Lower lobe of right lung (tissue), 2 donors: ENCODE data around the gene IFI27L1. TPM values are rescaled to one million over a fixed set of nuclear protein-coding genes. Genes with fewer than 3 reads are reported as not detected.

Source experiments
- ATAC-seq, 2 donors: fragments of 200-7000 bp; cut with Tn5 transposase; one replicate each; pipeline ENCODE4 v1.9.1; 2020 to 2022; ENCODE audit warnings: mild to moderate bottlenecking in 2 of 2, moderate library complexity in 2 of 2
- DNase-seq: peaks from one replicate; pipeline ENCODE4 v3.0.0-alpha.2; 2020
- H3K27ac ChIP-seq: fragments of 200-600 bp; one replicate; pipeline ENCODE4 v1.8.0; 2022
- H3K27me3 ChIP-seq: fragments of 200-600 bp; one replicate; pipeline ENCODE4 v1.8.0; 2022; ENCODE audit warnings: low read depth
- H3K36me3 ChIP-seq: fragments of 200-600 bp; one replicate; pipeline ENCODE4 v1.8.0; 2022; ENCODE audit warnings: mild to moderate bottlenecking
- H3K4me1 ChIP-seq: fragments of 200-600 bp; one replicate; pipeline ENCODE4 v1.8.0; 2022
- H3K4me3 ChIP-seq: fragments of 200-600 bp; one replicate; pipeline ENCODE4 v1.8.0; 2022; ENCODE audit warnings: mild to moderate bottlenecking
- H3K9me3 ChIP-seq: fragments of 200-600 bp; one replicate; pipeline ENCODE4 v1.8.0; 2022
- CTCF ChIP-seq: fragments of 200-600 bp; IDR thresholded peaks from one replicate; pipeline ENCODE4 v1.8.0; 2022; ENCODE audit warnings: antibody characterized with exemption, mild to moderate bottlenecking
- intact Hi-C: fragments of 100-400 bp; cut with DNase I; formaldehyde crosslinking; loops from one replicate; pipeline ENCODE4 v1.11.0; 2022
- total RNA-seq: library from RNA; stranded (reverse); fragmentation: NEBNext Ultra II Directional; extraction: Animal tissue kit (Norgen Biotek cat#: 25700); gene quantifications from one replicate; pipeline ENCODE4 v1.2.1, GENCODE V29; 2021
- donor health status: DM: no; HTN: yes; CAD: no; lungs with severe emphysema.

IFI27L1 gene
- total RNA-seq, 1 donor from 2014 or later, result 10.9 TPM

DNA sequence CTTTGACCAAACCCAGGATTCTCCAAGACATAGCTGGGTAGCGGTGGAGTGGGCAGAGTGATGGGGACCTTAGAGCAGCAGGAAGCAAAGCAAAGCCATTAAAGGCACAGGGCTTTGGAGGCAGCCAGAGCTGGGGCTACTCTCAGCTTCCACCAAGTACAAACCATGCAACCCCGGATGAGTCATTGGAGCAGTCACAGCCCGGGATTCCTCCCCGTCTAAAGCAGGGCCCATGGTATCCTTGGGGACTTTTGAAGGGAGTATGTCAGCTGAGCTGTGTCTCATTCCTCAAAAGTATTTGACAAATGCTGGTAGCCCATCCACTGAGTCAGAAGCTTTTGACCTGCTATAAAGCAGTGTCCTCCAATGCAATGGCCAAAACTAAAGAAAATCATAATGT lies 19.7 kb downstream of the IFI27L1 start:
- ATAC-seq, result no peak
- H3K9me3 ChIP-seq, result no peaks in the 10 kb centered on the region
- no peak for TF ChIP-seq CTCF
- H3K4me3 ChIP-seq, result no peak overlapping the region
- H3K36me3 ChIP-seq, result peaks cover 6% of the 10 kb centered on the region
- H3K4me1 ChIP-seq, result no peaks in the 10 kb centered on the region
- H3K27me3 ChIP-seq, result no peaks in the 10 kb centered on the region
- intact Hi-C loops, result no loop called here
- no peak overlapping the region for H3K27ac ChIP-seq
- DNase-seq, result no peak

- no peak for TF ChIP-seq CTCF
Measured at GRCh38 chr14:94101748-94102147, 20.6 kb downstream of the IFI27L1 start.

GRCh38 chr14:94102768-94103482 lies 21.8 kb downstream of the IFI27L1 start:
- Histone ChIP-seq H3K27me3 (no peaks in the 10 kb centered on the region), H3K4me3 (no peak overlapping the region), H3K36me3 (no peaks in the 10 kb centered on the region), H3K9me3 (no peaks in the 10 kb centered on the region), H3K27ac (no peak overlapping the region), H3K4me1 (no peaks in the 10 kb centered on the region)
- no peak for TF ChIP-seq CTCF
- DNase-seq, result no peak
- no peak for ATAC-seq
- intact Hi-C loops, result no loop called here

More at GRCh38 chr14:94101748-94102147, 20.6 kb downstream of the IFI27L1 start:
- H3K36me3 ChIP-seq, result peaks cover 6% of the 10 kb centered on the region
- H3K9me3 ChIP-seq, result no peaks in the 10 kb centered on the region
- no peak for DNase-seq
- no peak overlapping the region for H3K27ac ChIP-seq
- no peaks in the 10 kb centered on the region for H3K27me3 ChIP-seq
- no peaks in the 10 kb centered on the region for H3K4me1 ChIP-seq
- H3K4me3 ChIP-seq, result no peak overlapping the region
- no peak for ATAC-seq
- intact Hi-C loops, result no loop called here

DNA sequence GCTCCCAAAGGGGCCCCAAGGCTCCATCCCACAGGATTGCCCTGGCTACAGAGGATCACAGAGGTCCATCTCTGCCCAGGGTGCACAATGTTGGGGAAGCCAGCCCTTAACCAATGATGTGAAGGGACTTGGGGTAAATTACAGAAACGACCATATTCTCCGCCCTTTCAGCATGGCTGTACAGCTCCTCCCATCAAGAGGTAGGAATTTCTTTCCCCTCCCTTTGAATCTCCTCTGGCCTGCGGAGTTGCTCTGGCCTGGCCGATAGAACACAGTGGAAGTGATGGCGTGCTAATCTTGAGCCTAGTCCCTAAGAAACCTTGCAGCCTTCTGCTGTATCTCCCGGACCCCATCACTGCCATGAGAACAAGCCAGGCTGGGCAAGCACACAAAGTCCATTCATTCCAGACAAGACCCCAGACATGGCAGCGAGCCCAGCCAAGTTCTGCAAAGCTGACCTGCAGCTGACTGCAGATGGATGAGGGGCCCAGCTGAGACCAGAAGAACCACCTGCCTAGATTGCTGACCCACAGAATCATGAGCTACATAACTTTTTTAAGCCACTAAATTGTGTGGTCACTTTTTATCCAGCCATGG lies 22.5 kb downstream of the IFI27L1 start:
- no peak for TF ChIP-seq CTCF
- H3K27me3 ChIP-seq, result no peaks in the 10 kb centered on the region
- no peaks in the 10 kb centered on the region for H3K9me3 ChIP-seq
- DNase-seq (no peak), ATAC-seq (no peak)
- H3K27ac ChIP-seq, result no peak overlapping the region
- H3K36me3 ChIP-seq, result no peaks in the 10 kb centered on the region
- H3K4me3 ChIP-seq, result no peak overlapping the region
- intact Hi-C loops, result no loop called here
- H3K4me1 ChIP-seq, result no peaks in the 10 kb centered on the region

- DNase-seq (no peak), ATAC-seq (no peak)
- H3K4me1 ChIP-seq, result peaks cover 2% of the 10 kb centered on the region
- no peak for TF ChIP-seq CTCF
- H3K27me3 ChIP-seq, result no peaks in the 10 kb centered on the region
- no peaks in the 10 kb centered on the region for H3K36me3 ChIP-seq
- intact Hi-C loops, result no loop called here
- H3K9me3 ChIP-seq, result no peaks in the 10 kb centered on the region
- H3K4me3 ChIP-seq, result no peak overlapping the region
- H3K27ac ChIP-seq, result no peak overlapping the region
Measured at GRCh38 chr14:94104731-94105130, 23.6 kb downstream of the IFI27L1 start.
